GM12801 (cell line): ENCODE results near the gene GTF2H1.

Experiments
- TF ChIP-seq, protein P1 (sequence below): IDR thresholded peaks from one replicate; pipeline ENCODE4 v1.5.1; 2011; ENCODE audit warnings: control low read depth; ENCODE audit not compliant: insufficient read length; ENCODE audit errors: extremely low read depth

Gene GTF2H1

DNA sequence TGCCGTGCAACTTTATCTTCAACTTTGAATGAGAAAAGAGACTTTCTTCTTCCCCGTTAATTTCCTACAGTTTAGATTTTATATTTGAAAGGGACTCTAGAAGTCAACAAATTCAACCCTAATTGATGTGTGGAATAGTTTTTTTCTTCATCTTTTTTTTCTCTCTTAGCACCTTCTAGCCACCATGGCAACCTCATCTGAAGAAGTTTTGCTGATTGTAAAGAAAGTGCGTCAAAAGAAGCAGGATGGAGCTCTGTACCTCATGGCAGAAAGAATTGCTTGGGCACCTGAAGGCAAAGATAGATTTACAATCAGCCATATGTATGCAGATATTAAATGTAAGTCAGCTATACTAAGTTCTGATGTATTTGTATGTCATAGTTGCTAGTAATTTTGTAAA lies 10.5 kb downstream of the GTF2H1 start:
- TF ChIP-seq, protein P1, sequence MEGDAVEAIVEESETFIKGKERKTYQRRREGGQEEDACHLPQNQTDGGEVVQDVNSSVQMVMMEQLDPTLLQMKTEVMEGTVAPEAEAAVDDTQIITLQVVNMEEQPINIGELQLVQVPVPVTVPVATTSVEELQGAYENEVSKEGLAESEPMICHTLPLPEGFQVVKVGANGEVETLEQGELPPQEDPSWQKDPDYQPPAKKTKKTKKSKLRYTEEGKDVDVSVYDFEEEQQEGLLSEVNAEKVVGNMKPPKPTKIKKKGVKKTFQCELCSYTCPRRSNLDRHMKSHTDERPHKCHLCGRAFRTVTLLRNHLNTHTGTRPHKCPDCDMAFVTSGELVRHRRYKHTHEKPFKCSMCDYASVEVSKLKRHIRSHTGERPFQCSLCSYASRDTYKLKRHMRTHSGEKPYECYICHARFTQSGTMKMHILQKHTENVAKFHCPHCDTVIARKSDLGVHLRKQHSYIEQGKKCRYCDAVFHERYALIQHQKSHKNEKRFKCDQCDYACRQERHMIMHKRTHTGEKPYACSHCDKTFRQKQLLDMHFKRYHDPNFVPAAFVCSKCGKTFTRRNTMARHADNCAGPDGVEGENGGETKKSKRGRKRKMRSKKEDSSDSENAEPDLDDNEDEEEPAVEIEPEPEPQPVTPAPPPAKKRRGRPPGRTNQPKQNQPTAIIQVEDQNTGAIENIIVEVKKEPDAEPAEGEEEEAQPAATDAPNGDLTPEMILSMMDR: no peak

DNA sequence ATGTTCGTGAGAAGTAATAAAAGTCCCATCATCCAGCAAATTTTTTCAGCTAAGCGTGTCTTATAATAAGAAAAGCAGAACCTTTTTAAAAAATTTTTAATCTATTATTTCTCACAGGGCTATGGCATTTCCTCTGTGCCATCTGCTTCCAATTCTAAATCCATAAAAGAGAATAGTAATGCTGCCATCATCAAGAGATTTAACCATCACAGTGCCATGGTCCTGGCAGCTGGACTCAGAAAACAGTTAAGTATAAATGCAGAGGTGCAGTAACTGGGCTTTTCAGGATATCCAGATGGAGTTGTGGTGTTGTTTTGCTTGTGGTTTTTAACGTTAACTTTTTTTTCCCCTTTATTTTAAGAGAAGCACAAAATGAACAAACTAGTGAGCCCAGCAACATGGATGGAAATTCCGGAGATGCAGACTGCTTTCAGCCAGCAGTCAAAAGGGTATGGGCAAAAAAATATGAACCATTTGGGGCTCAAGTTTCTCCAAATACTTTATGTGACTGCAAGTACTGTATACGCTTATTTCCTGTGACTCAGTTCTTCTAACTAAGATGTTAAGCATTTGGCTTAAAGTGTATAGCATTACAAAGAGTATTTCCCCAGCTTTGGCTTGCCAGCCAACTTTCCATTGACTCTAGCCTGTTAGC lies 25.2 kb downstream of the GTF2H1 start:
- TF ChIP-seq, protein P1: no peak

DNA sequence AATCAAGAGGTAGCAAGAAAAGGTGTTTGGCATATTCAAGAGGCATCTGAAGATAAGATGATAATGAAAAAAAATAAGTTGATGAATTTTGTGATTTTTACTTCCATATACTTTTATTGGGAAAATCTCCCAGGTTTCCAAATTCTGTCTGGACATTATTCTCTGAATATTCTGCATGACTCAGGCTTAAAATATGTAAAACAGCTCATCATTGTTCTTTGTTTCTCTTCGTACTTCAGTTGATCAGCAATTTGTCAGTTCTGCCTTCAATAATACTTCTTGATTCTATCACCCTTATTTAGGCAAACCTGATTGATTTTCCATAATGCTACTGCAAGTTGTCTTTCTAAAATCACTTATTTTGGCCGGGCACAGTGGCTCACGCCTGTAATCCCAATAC lies 30.2 kb downstream of the GTF2H1 start:
- TF ChIP-seq, protein P1: no peak

DNA sequence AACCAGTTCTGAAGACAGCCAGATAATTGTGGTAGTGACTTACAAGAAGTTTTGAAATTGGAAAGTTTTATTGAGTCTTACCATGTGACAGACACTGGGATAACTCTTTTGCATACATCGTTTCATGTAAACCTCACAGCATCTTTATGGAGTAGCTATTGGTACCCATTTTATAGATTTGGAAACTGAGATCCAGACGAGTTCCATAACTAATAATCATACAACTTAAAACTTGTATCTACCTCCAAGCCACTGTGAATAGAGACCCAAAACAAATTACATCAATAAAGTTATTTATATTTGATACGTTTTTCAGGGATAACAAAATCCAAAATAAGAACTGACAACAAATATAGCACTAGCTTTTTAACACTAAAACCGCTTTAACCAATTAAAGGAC lies 36.3 kb downstream of the GTF2H1 start:
- TF ChIP-seq, protein P1: no peak

DNA sequence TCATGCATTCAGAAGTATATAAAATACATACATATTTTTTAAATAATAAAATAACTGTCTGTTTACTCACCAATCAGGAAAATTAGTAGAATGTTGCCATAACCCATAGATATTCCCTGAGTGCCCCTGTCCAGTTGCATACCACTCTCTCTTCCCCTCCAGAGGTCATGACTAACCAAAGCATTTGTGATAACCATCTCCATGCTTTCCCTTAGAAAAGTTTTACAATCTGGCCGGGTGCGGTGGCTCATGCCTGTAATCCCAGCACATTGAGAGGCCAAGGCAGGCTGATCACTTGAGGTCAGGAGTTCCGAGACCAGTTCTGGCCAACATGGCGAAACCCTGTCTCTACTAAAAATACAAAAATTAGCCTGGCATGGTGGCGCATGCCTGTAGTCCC lies 38.8 kb downstream of the GTF2H1 start:
- TF ChIP-seq, protein P1: no peak

DNA sequence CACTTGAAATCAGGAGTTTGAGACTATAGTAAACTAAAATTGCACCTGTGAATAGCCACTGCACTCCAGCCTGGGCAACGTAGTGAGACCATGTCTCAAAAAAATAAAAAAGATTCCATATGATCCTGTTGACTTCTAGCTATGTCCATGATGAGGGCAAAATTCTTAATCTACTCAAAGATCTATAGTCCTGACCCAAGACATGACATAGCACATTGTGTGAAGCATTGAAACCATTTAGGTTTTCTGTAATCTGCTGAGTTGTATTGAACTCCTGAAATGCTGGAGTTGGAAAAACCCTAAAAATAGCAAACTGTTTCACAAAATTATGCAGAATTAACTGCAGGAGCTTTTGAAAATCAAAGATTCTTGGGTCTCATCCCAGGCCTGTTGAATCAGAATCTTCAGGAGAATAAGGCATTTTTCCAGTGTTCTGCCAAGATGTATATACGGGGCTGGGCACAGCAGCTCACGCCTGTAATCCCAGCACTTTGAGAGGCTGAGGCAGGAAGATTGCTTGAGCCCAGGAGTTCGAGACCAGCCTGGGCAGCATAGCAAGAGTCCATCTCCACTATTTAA lies 42.2 kb downstream of the GTF2H1 start:
- TF ChIP-seq, protein P1: no peak

DNA sequence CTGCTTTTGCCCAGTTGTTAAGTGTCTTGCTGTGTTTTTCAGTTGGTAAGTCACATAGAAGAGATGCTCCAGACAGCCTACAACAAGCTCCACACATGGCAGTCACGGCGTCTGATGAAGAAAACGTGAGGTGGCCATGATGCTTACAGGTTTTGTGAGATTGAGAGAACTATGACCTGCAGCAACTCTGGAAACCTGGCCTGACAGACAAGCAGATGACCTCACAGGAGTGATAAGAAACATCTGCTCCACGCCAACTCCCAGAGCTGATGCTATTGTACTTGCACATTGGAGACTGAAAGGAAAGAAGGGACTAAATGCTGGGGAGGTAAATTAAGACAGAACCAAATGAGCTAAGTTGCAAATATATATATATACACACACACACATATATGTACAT lies 43.4 kb downstream of the GTF2H1 start:
- TF ChIP-seq, protein P1: no peak
